Suppressor macrophage treated with lipopolysaccharide for 4 hours (primary cell): ENCODE data around the gene NPAS2.

Experiments
- DNase-seq: peaks from one replicate; pipeline ENCODE4 v3.0.0-alpha.2; 2020

The NPAS2 gene

DNA sequence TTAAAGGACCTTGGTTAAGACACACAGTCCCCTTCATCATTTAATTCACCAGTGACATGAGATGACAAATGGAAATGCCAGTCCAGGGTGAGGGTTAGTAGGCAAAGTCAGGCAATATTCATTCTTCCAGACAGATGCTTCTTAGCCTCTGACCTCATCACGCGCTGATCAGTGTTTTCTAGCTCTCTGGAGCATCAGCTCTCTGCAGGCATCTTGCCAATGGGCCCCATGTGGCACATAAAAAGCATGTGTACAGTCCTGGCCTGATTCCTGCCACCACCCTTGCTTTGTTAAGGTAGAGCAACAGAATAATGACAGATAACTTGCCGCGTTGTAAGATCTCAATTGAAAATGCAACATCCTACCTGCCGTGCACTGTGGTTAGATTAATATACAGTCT, 20.3 kb upstream of the NPAS2 start:
- no peak for DNase-seq

DNA sequence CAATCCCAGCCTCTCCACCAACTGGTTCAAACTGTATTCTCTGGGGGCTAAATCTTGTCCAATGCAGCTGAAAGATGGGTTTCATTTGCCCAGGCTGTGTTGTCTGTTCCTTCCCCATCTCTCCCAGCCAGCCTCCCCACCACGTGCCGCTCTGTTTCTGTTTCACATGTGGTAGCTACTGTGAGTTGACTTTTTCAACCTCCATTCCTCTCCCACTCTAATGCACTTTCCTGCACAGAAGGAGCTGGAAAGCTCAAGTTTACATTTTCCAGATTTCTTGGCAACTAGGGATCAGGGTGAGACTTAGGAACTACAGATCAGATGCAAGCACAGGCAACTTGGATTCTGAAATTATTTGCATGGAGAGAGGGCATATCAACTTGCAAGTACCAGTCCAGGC, 19.0 kb upstream of the NPAS2 start:
- no peak for DNase-seq

DNA sequence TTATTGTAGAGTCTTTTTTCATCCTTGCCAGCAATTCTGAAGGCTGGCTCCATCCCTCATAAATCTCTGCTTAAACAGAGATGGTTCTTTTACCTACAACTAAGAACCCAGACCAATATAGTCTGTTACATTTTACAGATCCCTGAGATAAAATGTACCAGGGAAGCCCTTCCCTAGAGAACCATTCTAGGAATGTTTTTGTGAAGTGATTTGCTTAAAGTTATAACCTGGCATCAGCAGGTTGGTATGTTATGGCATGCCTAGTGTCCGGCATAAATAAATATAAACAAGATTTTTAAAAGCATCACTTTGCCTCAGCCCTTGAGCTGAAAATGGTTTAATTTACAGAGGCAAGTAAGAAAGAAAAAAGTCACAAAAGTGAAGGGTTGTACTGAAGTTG, 18.5 kb upstream of the NPAS2 start:
- no peak for DNase-seq

DNA sequence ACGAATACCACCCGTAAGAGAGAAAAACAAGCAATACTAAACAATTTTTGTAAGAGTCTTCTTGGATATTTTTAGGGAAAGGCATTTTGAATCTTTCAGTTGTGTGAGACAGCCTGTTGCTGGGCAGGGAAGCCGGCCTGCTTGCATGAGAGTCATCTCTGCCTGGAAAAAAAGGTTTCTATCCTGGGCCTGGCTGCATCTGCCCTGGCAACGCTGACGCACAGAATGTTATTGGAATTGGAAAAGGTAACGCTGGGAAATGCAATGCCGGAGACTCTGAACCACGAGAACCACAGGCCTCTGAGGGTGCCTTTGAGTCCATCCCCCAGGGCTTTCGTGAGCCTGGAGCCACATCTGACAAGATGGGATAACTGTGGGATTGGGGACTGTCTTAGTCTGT, 17.9 kb upstream of the NPAS2 start:
- no peak for DNase-seq

DNA sequence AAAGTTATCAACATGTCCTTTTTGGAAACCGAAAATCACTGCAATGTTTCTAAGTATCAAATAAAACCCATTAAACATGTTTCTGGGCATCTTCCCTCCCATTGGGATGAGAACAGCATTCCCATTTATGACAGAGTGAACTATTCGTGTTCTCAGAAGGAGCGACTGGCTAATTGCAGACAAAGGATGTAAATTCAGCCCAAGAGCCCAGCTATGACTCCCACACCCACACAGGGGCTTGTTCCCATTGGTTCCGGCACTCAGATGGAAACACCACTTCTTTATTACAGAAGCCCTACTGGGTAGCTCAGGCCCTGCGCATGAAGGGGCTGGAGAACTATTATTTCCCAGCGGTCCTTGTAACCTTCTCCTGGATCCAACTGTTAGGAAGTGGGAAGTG, 16.6 kb upstream of the NPAS2 start:
- DNase-seq: no peak

DNA sequence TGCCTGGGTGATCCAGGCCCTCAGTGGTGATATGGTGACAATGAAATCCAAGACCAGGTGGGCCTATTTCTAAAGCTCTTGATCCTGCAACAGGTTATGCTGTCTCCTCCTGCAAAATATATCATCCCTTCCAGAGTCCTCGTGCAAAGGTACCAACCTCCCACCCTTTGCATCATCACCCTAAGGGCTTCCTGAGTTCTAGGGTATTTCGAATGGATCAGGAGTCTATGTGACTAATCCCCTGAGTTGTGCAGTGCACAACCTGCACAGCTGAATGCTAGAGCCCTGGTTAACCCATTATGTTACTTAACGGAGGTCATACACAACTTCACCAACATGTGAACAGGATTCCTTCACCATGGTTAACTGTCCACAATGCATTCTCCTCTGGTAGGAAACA, 13.4 kb upstream of the NPAS2 start:
- DNase-seq: no peak

DNA sequence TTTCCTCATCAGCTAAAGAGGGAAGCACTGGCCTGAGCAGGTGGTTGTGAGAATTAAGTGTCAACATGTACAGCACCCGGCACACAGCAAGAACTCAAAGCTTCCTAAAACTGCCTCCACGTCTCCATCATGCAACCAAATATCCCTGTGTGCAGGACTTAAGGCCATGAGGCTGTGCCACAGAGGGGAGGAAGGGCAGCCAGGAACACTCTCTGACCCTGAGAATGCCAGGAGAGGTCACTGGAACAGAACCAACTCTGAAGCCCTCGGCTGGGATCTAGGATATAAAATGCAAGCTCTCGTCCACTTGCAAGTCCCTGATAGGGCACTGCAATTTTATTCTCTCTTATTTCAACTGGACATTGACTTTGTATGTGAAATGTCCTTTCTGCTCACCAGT, 12.2 kb upstream of the NPAS2 start:
- DNase-seq: no peak

DNA sequence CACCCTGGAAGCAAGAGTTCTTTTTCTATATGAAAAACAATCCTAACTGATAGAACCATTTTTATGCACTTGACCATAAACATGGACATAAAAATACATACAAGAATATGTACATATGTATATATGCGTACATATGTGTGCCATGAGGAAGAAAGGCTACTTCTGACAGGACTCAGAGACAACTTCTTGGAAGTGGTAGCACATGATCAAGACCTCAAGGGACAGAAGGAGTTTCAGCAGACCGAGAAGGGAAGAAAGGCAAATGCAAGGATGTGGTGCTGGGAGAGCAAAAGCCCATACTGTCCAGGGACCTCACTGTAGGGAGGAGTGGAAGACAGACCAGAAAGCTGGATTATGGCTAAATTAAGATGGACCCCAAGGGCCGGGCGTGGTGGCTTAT, 11.4 kb upstream of the NPAS2 start:
- no peak for DNase-seq

DNA sequence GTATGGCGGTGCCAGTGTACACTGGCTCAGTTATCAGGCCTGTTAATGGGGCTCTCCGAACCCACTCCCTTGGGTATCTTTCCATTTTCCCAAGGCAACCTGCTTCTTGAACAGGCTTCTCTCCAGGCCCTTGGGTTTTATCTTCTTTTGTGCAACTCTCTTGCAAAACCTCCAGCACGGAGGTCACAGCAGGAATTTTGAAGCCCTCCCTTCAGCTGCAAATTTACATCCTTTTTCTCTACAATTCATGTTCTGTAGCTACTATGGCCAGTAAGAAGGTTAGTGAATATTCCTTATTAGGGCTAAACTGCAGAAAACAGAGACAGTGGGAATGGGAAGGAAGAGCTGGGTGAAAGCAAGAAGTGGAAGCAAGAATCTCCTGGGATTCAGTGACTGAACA, 10.4 kb upstream of the NPAS2 start:
- DNase-seq: no peak

DNA sequence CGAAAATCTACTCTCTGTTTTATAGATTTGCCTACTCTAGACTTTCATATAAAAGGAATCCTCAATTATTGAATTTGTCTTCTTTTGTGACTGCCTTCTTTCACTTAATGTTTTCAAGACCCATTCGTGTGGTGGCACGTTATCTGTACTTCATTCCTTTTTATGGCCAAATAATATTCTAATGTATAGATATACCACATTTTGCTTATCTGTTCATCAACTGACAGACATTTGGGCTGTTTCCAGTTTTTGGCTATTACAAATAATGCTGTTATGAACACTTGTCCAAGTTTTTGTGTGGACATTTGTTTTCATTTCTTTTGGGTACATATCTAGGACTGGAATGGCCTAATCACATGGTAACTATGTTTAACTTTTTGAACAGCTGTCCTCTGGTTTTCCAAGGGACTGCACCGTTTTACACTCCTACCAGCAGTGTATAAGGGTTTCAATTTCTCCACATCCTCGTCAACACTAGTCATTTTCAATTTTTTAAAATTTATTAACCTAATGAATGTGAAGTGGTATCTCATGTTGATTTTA, 9.3 kb upstream of the NPAS2 start:
- no peak for DNase-seq

DNA sequence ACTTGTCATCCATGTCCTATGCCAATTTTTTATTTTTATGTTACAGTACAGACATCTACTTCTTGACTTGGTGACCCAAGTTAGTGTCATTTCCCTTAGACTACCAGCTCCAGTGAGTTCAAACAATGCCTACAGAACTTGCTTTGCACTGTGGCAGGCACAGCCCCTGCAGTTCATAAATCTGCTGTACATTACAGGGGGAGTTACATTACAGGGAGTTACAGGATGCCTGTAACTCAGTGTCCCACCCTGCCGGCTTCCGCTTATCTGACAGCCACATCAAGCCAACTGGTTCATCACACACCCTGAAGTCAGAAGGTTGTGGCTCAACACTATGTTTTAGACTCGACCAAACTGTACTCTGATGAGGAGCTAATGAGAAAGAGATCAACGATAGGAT, 7.8 kb upstream of the NPAS2 start:
- no peak for DNase-seq

DNA sequence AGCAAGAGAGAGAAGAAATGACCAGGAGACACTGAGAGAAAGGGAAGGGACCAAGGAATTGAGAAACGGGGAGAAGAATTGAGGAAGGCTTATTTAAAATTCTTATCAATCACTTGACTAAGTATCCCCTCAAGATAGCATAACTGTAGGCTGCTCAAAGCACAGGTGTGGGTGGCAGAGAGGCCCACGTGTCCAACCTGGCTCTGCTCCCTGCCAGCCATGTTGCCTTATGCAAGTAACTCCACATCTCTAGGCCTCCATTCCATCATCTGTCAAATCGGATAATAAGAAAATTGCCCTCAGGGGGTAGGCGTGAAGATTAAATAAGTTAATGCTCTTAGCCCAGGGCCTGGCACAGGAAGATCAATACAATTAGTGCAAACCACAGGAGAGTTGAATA, 7.4 kb upstream of the NPAS2 start:
- no peak for DNase-seq

DNA sequence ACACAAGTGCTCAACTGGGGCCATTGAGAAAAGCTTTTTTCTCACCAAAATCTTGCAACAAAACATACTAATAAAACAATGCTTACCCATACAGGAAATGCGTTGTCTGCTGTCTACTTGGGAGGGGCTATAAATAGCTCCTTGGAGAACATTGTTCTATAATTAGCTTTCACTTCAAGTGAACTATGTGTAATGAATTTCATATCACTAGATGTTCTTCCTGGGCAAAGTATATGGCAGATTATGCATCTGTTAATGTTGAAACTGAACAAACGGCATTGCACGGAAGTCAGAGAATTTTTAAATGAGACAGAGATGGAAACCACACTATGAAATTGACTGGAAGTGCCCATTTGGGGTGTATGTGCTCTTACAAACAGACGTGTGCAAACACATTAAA, 6.4 kb upstream of the NPAS2 start:
- no peak for DNase-seq

DNA sequence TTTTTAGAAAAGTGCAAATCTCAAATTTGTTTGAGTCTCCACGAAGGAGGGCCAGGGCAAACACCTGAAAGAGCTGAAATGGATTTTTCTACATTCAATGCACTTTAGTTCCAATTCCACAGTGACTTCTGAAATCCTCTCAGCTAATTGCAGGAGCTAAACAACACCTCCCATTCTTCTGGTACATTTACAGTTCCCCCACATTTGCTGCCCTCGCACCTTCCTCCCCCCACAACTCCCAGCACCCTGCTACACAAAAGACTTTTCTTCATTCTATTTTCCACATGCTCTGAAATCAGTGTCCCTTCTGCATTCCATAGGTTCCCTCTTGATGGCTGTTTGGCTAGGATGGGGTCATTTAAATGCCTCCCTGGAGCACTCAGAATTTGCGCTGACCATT, 5.9 kb upstream of the NPAS2 start:
- no peak for DNase-seq

DNA sequence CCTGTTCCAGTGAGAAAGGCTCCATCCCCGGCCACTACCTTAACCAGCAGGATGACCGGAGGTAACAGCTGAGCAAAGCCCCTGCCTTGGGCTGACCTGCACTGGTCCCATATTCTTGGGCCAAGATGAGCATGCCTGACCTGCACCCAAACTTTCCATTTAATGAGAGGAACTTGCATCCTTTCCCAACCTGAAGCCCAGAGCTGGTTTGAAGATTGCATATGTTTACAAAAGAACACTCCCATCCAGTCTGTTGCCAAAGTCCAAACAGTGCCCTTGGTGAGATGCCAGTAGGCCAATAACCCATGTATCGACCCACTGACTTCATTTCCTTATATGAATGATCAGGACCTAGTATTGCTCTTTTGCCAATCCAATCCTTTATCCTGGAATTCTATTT, 5.5 kb upstream of the NPAS2 start:
- DNase-seq: no peak

DNA sequence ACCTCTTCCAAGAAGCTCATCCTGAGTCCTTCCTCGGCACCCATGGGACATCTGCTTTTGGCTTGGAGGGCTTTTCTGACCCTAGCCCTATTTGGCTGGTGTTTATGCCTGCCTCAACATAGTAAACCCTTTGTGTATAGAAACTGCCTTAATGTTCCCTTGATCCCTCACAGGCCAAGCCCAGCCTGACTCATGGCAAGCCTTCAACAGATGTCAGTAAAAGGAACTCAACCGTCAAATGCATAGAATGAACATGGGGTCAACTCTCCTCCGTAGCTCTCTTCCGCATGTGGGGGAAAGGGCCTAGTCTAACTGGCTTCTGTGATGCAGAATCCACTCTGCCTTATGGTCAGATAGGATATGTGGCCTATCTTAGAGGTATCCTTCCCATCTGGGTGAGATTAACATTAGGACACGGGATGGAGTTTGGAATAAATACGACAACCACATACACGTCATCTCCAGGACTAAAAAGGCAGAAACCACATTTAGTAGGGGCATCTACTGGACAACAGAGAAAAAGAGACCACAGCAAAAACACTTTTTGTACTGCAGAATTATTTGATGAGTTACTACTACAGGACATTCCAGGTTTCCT, 2.5 kb upstream of the NPAS2 start:
- DNase-seq: no peak

DNA sequence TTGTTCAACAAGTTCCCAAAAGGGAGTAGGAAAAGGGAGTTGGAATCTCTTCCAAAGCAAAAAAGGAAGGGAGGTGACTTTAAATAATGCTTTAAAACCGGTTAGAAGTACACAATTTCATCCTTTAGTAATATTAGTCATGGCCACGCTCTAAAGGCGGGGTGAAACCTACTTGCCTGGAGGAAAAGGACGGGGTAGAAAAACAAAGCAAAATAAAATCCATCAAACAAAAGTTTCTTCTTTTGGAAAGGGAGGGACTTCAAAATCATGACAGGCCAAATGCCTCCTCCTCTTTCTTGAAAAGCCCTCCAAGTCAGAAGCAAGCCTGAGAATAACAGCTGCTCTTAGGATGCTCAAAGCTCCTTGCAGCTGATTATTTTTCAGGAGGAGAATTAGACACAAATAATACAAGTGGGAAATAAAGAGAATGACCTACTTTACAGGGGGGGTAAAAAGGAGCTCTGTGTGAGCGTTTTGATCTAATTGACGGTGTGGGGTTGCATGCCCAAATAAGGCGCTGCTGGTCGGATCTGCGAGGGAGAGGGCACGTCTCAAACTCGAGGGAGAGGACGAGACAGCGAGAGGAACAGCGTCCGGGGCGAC, 1.8 kb upstream of the NPAS2 start:
- no peak for DNase-seq

DNA sequence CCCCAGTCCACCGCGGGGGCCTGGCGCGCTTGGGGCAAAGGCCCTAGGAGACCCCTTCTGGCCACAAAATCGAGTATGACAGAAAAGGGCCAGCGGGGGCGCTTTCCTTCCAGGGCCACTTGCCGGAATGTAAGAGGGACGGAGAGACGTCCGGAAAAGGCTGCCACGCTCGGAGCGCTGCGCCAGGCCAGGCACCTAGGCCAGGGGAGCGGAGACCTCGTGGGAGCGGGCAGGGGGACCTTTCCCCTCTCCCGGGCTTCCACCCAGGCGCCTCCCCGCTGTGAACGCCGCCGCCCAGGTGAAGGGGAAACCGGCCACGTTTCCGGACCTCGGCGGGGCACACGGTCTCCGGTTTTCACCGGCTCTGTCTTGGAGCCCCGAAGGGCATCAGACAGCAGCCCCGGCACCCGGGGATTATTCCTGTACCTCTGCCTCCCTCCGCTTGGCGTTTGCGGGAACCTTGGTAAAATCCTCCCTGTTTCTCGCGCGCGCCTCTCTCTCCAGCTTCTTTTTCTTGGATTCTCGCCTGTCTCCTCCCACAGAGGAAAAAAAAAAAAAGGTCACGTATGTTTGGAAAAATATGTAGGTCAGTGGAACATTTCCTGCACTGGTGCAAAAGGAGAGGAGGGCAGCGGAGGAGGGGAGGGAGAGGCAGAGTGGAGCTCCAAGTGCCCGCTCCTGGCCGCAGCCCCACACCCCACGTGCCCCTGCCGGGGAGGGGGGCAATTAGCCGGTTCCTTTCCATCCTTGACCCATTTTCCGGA, 1.2 kb upstream of the NPAS2 start:
- DNase-seq: no peak

DNA sequence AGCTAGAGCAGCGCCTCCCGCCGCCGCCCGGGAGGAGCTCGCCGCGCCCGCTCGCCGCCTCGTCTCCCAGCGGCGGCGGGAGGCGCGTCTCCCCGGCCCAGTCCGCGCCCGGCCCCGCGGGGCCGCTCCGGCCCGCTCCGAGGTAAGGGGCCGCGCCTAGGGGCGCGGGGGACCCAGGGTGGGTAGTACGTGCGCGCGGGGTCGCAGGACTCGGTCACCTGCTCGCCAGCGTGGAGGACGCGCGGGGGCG, 259 bp downstream of the NPAS2 start:
- no peak for DNase-seq

DNA sequence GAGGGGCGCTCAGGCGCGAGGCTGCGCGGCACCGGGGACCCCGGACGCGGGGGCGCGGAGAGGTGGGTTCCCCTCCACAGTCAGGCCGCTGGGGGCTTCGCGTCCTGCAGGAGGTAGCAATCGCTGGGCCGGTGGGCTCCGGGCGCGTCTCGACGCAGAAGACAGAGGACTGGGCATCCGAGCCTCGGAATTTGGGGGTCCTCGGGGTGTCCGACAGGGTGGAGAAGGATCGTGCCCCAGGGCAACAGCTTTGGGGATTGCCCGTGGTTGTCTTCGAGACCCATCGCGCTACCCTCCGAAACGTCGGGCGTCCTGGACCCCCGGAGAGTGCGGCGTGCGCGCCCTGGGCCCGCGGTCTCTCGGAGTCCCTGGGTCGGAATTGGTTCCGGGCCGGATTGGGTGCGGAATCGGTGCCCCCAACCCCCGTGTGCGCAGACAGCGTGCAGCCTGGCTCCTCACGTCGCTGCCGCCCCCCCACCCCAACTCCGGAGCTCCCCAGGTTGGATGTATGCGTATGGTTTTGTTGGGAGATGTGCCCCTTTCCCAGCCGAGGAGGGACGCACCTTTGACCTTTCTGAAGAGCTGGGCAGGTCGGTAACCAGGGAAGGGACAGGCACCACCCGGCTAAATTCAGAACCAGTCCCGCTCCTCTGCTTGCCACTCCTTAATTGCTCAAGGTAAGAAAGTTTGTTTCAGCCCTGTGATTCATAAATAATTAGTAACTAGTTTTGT, 750 bp downstream of the NPAS2 start:
- no peak for DNase-seq

DNA sequence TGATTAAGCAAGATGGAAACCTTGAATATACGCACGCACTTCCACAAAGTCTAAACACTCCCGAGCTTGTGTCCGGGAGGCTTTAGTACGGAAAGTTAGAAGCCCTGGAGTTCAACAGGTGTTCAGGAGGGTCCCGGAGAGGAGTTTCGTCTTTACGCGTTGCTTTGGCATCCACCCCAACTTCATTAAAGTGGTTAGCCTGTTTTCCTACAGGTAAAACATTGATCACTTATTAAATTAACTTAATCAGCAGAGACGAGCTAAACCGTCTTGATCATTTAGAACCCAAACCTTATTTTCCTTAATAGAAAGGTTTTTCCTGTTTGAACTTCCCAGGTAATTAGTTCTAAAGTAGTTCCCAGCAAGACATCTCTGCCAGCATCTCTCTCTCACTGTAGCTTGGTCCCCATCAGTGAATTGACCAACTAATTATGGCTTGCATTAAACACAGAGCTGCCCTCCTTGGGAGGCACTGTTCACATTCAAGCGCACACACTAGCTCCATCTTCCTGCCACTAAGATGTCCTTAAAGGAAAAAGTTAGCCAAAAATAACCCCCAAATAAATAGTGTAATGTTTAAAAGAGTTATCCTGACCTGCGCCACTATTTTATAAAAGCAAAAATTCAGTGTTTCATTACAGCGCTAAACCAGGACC, 1.4 kb downstream of the NPAS2 start:
- DNase-seq: no peak

DNA sequence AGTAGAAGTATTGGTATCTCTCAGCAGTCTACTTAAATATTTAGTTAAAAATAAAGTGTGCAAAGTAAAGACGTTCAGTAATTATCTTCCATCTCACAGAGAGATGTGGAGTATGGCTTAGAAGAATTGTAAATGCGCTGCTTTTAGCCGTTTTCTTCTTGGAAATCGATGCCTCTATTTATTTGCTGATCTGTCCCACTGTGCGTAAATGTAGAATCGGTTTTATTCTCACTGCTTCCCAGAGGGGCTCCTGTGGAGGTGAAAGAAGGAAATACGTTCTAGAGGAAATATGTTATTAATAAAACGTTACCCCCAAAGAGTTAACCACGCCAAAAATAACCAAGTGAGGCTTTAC, 1.9 kb downstream of the NPAS2 start:
- no peak for DNase-seq

DNA sequence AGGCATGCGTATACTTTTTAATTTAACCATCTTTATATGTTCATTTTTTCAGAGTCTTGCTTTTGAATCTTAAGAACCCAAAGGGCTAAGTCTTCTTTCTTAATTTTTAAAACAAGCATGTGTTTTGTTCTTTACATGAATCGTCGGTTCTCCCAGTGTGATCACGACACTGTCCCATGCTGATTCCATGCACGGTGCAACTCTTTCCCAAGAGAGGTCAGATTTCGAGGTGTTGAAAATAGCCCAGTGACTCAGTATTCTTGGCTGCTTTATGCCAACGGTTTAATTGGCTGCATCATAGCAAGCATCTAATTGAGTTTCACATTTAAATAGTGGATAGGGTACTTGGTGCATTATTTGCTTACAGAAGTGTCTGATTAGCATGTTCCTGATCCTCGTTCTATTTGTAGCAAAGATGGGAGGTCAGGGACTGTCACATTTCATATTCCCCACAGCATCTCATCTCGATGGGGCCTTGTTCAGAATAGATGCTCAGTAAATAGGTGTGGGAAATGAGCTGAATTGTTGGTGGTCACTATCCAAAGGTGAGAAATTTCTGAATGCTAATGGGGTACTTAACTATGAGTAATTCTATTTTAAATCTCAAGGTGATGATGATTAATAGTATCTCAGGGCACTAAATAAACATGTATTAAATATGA, 2.8 kb downstream of the NPAS2 start:
- DNase-seq: no peak
